Neuronal stem cell (in vitro differentiated cells): ENCODE data around the gene TOGARAM2.

Experiments
- DNase-seq: peaks from one replicate; pipeline ENCODE4 v3.0.0-alpha.2; 2013; ENCODE audit warnings: low spot score
- H2AFZ ChIP-seq: one replicate; pipeline ENCODE4 v1.6.1; 2013; ENCODE audit warnings: mild to moderate bottlenecking, low read length, inconsistent platforms
- H2AK5ac ChIP-seq: 2 replicates; pipeline ENCODE4 v1.6.1; 2013; ENCODE audit warnings: low read depth, mild to moderate bottlenecking, inconsistent platforms, low read length, moderate library complexity, mixed read lengths
- H2BK120ac ChIP-seq: 2 replicates; pipeline ENCODE4 v1.6.1; 2013; ENCODE audit warnings: low read depth, mild to moderate bottlenecking, inconsistent platforms, low read length, moderate library complexity, mixed read lengths
- H2BK12ac ChIP-seq: one replicate; pipeline ENCODE4 v1.6.1; 2013; ENCODE audit warnings: low read length, inconsistent platforms
- H2BK15ac ChIP-seq: 2 replicates; pipeline ENCODE4 v1.6.1; 2013; ENCODE audit warnings: mild to moderate bottlenecking, low read length, inconsistent platforms, mixed read lengths
- H2BK5ac ChIP-seq: one replicate; pipeline ENCODE4 v1.6.1; 2013; ENCODE audit warnings: inconsistent platforms, mild to moderate bottlenecking, low read length, moderate library complexity
- H3K14ac ChIP-seq: one replicate; pipeline ENCODE4 v1.6.1; 2013; ENCODE audit warnings: low read length, inconsistent platforms
- H3K18ac ChIP-seq: 2 replicates; pipeline ENCODE4 v1.6.1; 2013; ENCODE audit warnings: low read length, inconsistent platforms
- H3K23ac ChIP-seq: 2 replicates; pipeline ENCODE4 v1.6.1; 2013; ENCODE audit warnings: low read depth, mild to moderate bottlenecking, mixed read lengths, low read length, inconsistent platforms; ENCODE audit not compliant: poor library complexity
- H3K27ac ChIP-seq: replicated peaks from 3 replicates; pipeline ENCODE4 v1.5.1; 2013; ENCODE audit warnings: low read length, inconsistent platforms
- H3K27me3 ChIP-seq, 3 experiments: 2 replicates each; pipeline ENCODE4 v1.6.1; 2013; ENCODE audit warnings: low read length in 3 of 3, mild to moderate bottlenecking in 2 of 3, inconsistent platforms in 1 of 3, low read depth in 1 of 3, mixed read lengths in 1 of 3, moderate library complexity in 1 of 3; ENCODE audit not compliant: control insufficient read depth in 3 of 3, insufficient read depth in 3 of 3
- H3K36me3 ChIP-seq, 2 donors: replicated peaks in 1 of 2; 2 replicates each; pipeline ENCODE4 v1.6.1; 2013; ENCODE audit warnings: low read length in 2 of 2; ENCODE audit not compliant: control insufficient read depth in 2 of 2, insufficient read depth in 2 of 2
- H3K4ac ChIP-seq: 2 replicates; pipeline ENCODE4 v1.6.1; 2013; ENCODE audit warnings: inconsistent platforms, mild to moderate bottlenecking, low read length, moderate library complexity
- H3K4me1 ChIP-seq, 2 donors: 1 replicate in 1 of 2; 2 replicates in 1 of 2; pipeline ENCODE4 v1.6.1; 2013; ENCODE audit warnings: low read length in 2 of 2, low read depth in 1 of 2; ENCODE audit not compliant: control insufficient read depth in 2 of 2, insufficient read depth in 1 of 2
- H3K4me2 ChIP-seq: one replicate; pipeline ENCODE4 v1.6.1; 2013; ENCODE audit warnings: mild to moderate bottlenecking, low read length, inconsistent platforms; ENCODE audit not compliant: insufficient read depth, poor library complexity, severe bottlenecking
- H3K4me3 ChIP-seq, 2 donors: 2 replicates each; pipeline ENCODE4 v1.5.1; 2013; ENCODE audit warnings: low read length in 2 of 2, mild to moderate bottlenecking in 2 of 2, inconsistent platforms in 1 of 2, moderate library complexity in 1 of 2
- H3K79me1 ChIP-seq: one replicate; pipeline ENCODE4 v1.6.1; 2013; ENCODE audit warnings: low read depth, mild to moderate bottlenecking, inconsistent platforms, low read length, moderate library complexity
- H3K9ac ChIP-seq: one replicate; pipeline ENCODE4 v1.6.1; 2013; ENCODE audit warnings: mild to moderate bottlenecking, low read depth, low read length, inconsistent platforms; ENCODE audit not compliant: poor library complexity
- H3K9me3 ChIP-seq, 2 donors: replicated peaks in 1 of 2; 2 replicates each; pipeline versions ENCODE3 to v1.6.1; 2013; ENCODE audit warnings: low read length in 2 of 2, mild to moderate bottlenecking in 2 of 2, inconsistent platforms in 1 of 2, low read depth in 1 of 2, mixed read lengths in 1 of 2, moderate library complexity in 1 of 2; ENCODE audit not compliant: control insufficient read depth in 2 of 2, insufficient read depth in 1 of 2
- H4K8ac ChIP-seq: one replicate; pipeline ENCODE4 v1.6.1; 2013; ENCODE audit warnings: low read depth, mild to moderate bottlenecking, inconsistent platforms, low read length, moderate library complexity
- H4K91ac ChIP-seq: one replicate; pipeline ENCODE4 v1.6.1; 2013; ENCODE audit warnings: low read length, low read depth, mild to moderate bottlenecking, inconsistent platforms; ENCODE audit not compliant: poor library complexity
- WGBS, 2 donors: extraction: QIAGEN DNeasy Blood & Tissue Kit; methylation state at CpG; one replicate each; pipeline ENCODE4 v1.1.7; 2013; ENCODE audit warnings: missing lambda C conversion rate in 2 of 2, mixed read lengths in 1 of 2; ENCODE audit not compliant: insufficient read length in 2 of 2, insufficient replicate concordance in 1 of 2; ENCODE audit errors: extremely low coverage in 2 of 2; 5-methylcytosine and 5-hydroxymethylcytosine counted together

TOGARAM2 gene

GRCh38 chr2:28951910-28952835, 28.9 kb upstream of the TOGARAM2 start:
- H3K4me1 ChIP-seq, result peaks cover 3 to 11% of the 10 kb centered on the region in 2 donors
- no peak overlapping the region for H3K23ac ChIP-seq
- no peak overlapping the region for H2BK5ac ChIP-seq
- no peaks in the 10 kb centered on the region for H3K79me1 ChIP-seq
- DNase-seq, result no peak
- H3K4me3 ChIP-seq, result no peak overlapping the region
- no peak overlapping the region for H4K8ac ChIP-seq
- no peak overlapping the region for H3K9ac ChIP-seq
- H2BK120ac ChIP-seq, result no peak overlapping the region
- H3K18ac ChIP-seq, result no peak overlapping the region
- H2AFZ ChIP-seq, result no peak overlapping the region
- H3K27me3 ChIP-seq, result peaks cover 0 to 5% (median 0%) of the 10 kb centered on the region in 3 experiments
- no peak overlapping the region for H3K27ac ChIP-seq
- H3K4me2 ChIP-seq, result no peak overlapping the region
- H3K36me3 ChIP-seq, result peaks cover 8 to 21% of the 10 kb centered on the region in 2 donors
- H3K9me3 ChIP-seq, result peaks cover 11 to 20% of the 10 kb centered on the region in 2 donors
- WGBS, 2 donors, result no CpG with 5 or more reads among the region's 13 CpGs
- H3K14ac ChIP-seq, result no peak overlapping the region
- H2AK5ac ChIP-seq, result no peak overlapping the region
- no peak overlapping the region for H2BK15ac ChIP-seq
- no peak overlapping the region for H4K91ac ChIP-seq
- no peak overlapping the region for H3K4ac ChIP-seq
- H2BK12ac ChIP-seq, result no peak overlapping the region

GRCh38 chr2:28952836-28953211, 28.3 kb upstream of the TOGARAM2 start:
- Histone ChIP-seq H3K4me3 (no peak overlapping the region), H2BK5ac (no peak overlapping the region), H2BK12ac (no peak overlapping the region), H3K27me3 (peaks cover 0 to 5% (median 0%) of the 10 kb centered on the region in 3 experiments), H3K9me3 (peaks cover 11 to 15% of the 10 kb centered on the region in 2 donors), H3K4me2 (no peak overlapping the region), H2AFZ (no peak overlapping the region), H3K36me3 (peaks cover 8 to 15% of the 10 kb centered on the region in 2 donors), H3K4me1 (peaks cover 3 to 11% of the 10 kb centered on the region in 2 donors), H3K79me1 (no peaks in the 10 kb centered on the region), H3K18ac (no peak overlapping the region), H2AK5ac (no peak overlapping the region), H3K23ac (no peak overlapping the region), H3K4ac (no peak overlapping the region), H3K9ac (no peak overlapping the region), H3K27ac (no peak overlapping the region), H4K91ac (no peak overlapping the region), H2BK120ac (no peak overlapping the region), H2BK15ac (no peak overlapping the region), H4K8ac (no peak overlapping the region), H3K14ac (no peak overlapping the region)
- no peak for DNase-seq
- no CpG with 5 or more reads among the region's 6 CpGs for WGBS, 2 donors

GRCh38 chr2:28955467-28955866, 25.6 kb upstream of the TOGARAM2 start:
- H3K14ac ChIP-seq, result no peak overlapping the region
- H2BK12ac ChIP-seq, result no peak overlapping the region
- no peak overlapping the region for H3K23ac ChIP-seq
- H2AFZ ChIP-seq, result no peak overlapping the region
- H3K4ac ChIP-seq, result no peak overlapping the region
- no peak overlapping the region for H2AK5ac ChIP-seq
- no CpG with 5 or more reads among the region's 5 CpGs for WGBS, 2 donors
- H2BK5ac ChIP-seq, result no peak overlapping the region
- H3K9me3 ChIP-seq, result no peaks in the 10 kb centered on the region
- no peaks in the 10 kb centered on the region for H3K36me3 ChIP-seq
- H4K91ac ChIP-seq, result no peak overlapping the region
- H4K8ac ChIP-seq, result no peak overlapping the region
- H3K9ac ChIP-seq, result no peak overlapping the region
- H3K27ac ChIP-seq, result no peak overlapping the region
- no peak overlapping the region for H3K4me3 ChIP-seq
- no peak overlapping the region for H2BK120ac ChIP-seq
- peaks cover 0 to 5% (median 0%) of the 10 kb centered on the region in 3 experiments for H3K27me3 ChIP-seq
- peak overlapping the region; percentile 5 for H3K18ac ChIP-seq
- no peaks in the 10 kb centered on the region for H3K79me1 ChIP-seq
- no peak overlapping the region for H2BK15ac ChIP-seq
- peaks cover 4 to 13% of the 10 kb centered on the region in 2 donors for H3K4me1 ChIP-seq
- no peak for DNase-seq
- H3K4me2 ChIP-seq, result no peak overlapping the region

GRCh38 chr2:28956415-28956826, 24.7 kb upstream of the TOGARAM2 start:
- peaks cover 0 to 5% (median 0%) of the 10 kb centered on the region in 3 experiments for H3K27me3 ChIP-seq
- peak overlapping the region; percentile 63 for H2AFZ ChIP-seq
- H2BK120ac ChIP-seq, result no peak overlapping the region
- H3K9me3 ChIP-seq, result no peaks in the 10 kb centered on the region
- no peak overlapping the region for H3K14ac ChIP-seq
- H3K4me1 ChIP-seq, result peaks cover 6 to 13% of the 10 kb centered on the region in 2 donors
- H3K4me3 ChIP-seq, result peak overlapping the region in 1 of 2 donors; percentile 20
- H4K91ac ChIP-seq, result no peak overlapping the region
- H3K36me3 ChIP-seq, result no peaks in the 10 kb centered on the region
- H3K79me1 ChIP-seq, result no peaks in the 10 kb centered on the region
- peak overlapping the region; percentile 89 for H3K18ac ChIP-seq
- H3K4ac ChIP-seq, result no peak overlapping the region
- DNase-seq, result no peak
- H3K27ac ChIP-seq, result no peak overlapping the region
- H2BK15ac ChIP-seq, result no peak overlapping the region
- H2AK5ac ChIP-seq, result no peak overlapping the region
- H4K8ac ChIP-seq, result no peak overlapping the region
- H3K4me2 ChIP-seq, result peak overlapping the region; percentile 66
- H2BK12ac ChIP-seq, result no peak overlapping the region
- no peak overlapping the region for H2BK5ac ChIP-seq
- WGBS, 2 donors, result no CpG with 5 or more reads among the region's 11 CpGs
- no peak overlapping the region for H3K9ac ChIP-seq
- H3K23ac ChIP-seq, result no peak overlapping the region
